ENCODE measurements around the gene PDE1A. TPM values are rescaled to one million over a fixed set of nuclear protein-coding genes. Genes with fewer than 3 reads are reported as not detected.
A peak's percentile ranks its signal among the peaks of the same experiment; 100 is the strongest.

Gene PDE1A
- total and polyA plus RNA-seq, 7 experiments from 2014 or later: not detected

DNA sequence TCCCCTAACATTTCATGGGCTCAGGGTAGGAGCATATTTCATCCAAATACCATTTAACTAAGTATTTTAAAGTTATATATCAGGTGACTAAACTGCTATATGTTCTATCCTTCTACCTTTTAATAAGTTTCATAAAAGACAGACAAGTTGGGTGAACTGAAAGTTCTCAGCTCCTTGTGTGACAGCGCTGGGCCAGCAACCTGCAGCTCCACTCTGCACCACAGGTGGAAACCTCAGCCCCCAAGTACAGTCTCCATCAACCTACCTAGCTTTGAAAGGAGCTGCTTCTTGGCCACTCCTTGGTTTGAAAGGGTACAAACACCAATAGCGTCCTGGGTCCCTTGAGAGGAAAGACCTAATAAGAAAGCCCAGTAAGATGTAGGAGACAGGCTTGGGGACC is 177.9 kb downstream of the PDE1A start:
- H3K9me3 ChIP-seq (ENCODE audit: control insufficient read depth in 2 of 3, low read length in 3 of 3): no peaks in the 10 kb centered on the region
- H3K4me1 Mint-ChIP-seq: peaks cover 0 to 1% (median 0%) of the 10 kb centered on the region in 7 donors
- H3K4me3 Mint-ChIP-seq: no peak overlapping the region
- DNase-seq (no peak), ATAC-seq (no peak)
- H3K27ac Mint-ChIP-seq: no peak overlapping the region
- H3K4me1 ChIP-seq (ENCODE audit: control insufficient read depth in 2 of 2, insufficient read depth in 2 of 2, low read length in 2 of 2): no peaks in the 10 kb centered on the region
- H3K9me3 Mint-ChIP-seq: peaks cover 0 to 2% (median 0%) of the 10 kb centered on the region in 11 donors
- H3K36me3 Mint-ChIP-seq: no peaks in the 10 kb centered on the region
- H3K27me3 Mint-ChIP-seq: peaks cover 0 to 28% (median 0%) of the 10 kb centered on the region in 5 donors
- ChIA-PET CTCF (no interaction called here), POLR2A (no interaction called here)
- intact Hi-C loops (cut with micrococcal nuclease): no loop called here
- no peak overlapping the region for H3K4me3 ChIP-seq (ENCODE audit: low read length)
- no peak overlapping the region for H3K27ac ChIP-seq (ENCODE audit: low read depth, low read length)
- H3K27me3 ChIP-seq (ENCODE audit: control insufficient read depth in 2 of 2, insufficient read depth in 2 of 2, low read length in 2 of 2): no peaks in the 10 kb centered on the region
- no peaks in the 10 kb centered on the region for H3K36me3 ChIP-seq (ENCODE audit: control insufficient read depth in 2 of 3, insufficient read depth in 3 of 3, low read length in 3 of 3)

- Mint-ChIP-seq H3K4me1 (peaks cover 0 to 1% (median 0%) of the 10 kb centered on the region in 7 donors), H3K9me3 (peaks cover 0 to 2% (median 0%) of the 10 kb centered on the region in 11 donors), H3K4me3 (no peak overlapping the region), H3K27ac (no peak overlapping the region), H3K27me3 (peaks cover 0 to 28% (median 0%) of the 10 kb centered on the region in 5 donors), H3K36me3 (no peaks in the 10 kb centered on the region)
- DNase-seq (no peak), ATAC-seq (no peak)
- no peaks in the 10 kb centered on the region for H3K9me3 ChIP-seq (ENCODE audit: control insufficient read depth in 2 of 3, low read length in 3 of 3)
- POLR2A ChIA-PET: no interaction called here
- H3K36me3 ChIP-seq (ENCODE audit: control insufficient read depth in 2 of 3, insufficient read depth in 3 of 3, low read length in 3 of 3): no peaks in the 10 kb centered on the region
- no peaks in the 10 kb centered on the region for H3K4me1 ChIP-seq (ENCODE audit: control insufficient read depth in 2 of 2, insufficient read depth in 2 of 2, low read length in 2 of 2)
- no peaks in the 10 kb centered on the region for H3K27me3 ChIP-seq (ENCODE audit: control insufficient read depth in 2 of 2, insufficient read depth in 2 of 2, low read length in 2 of 2)
- intact Hi-C loops (cut with micrococcal nuclease): no loop called here
- no peak overlapping the region for H3K4me3 ChIP-seq (ENCODE audit: low read length)
- CTCF ChIA-PET: no interaction called here
- H3K27ac ChIP-seq (ENCODE audit: low read depth, low read length): no peak overlapping the region
Measured at GRCh38 chr2:182248362-182248761, 178.5 kb downstream of the PDE1A start.

DNA sequence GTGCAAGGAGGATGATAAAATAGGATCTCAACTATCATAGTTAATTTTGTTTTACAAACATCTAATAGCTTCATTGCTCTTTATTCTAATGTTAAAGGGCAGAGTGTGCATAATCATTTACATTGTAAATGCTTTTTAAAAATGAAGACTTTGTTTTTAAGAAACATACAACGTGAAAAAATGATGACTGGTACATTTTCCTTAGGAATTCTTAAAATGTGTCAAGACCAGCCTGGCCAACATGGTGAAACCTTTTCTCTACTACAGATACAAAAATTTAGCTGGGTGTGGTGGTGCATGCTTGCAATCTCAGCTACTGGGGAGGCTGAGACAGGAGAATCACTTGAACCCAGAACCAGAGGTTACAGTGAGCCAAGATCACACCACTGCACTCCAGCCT is 179.0 kb downstream of the PDE1A start:
- H3K27me3 ChIP-seq (ENCODE audit: control insufficient read depth in 2 of 2, insufficient read depth in 2 of 2, low read length in 2 of 2): no peaks in the 10 kb centered on the region
- ATAC-seq (no peak), DNase-seq (no peak)
- H3K27ac Mint-ChIP-seq: no peak overlapping the region
- H3K36me3 ChIP-seq (ENCODE audit: control insufficient read depth in 2 of 3, insufficient read depth in 3 of 3, low read length in 3 of 3): no peaks in the 10 kb centered on the region
- H3K9me3 ChIP-seq (ENCODE audit: control insufficient read depth in 2 of 3, low read length in 3 of 3): no peaks in the 10 kb centered on the region
- H3K36me3 Mint-ChIP-seq: no peaks in the 10 kb centered on the region
- H3K27ac ChIP-seq (ENCODE audit: low read depth, low read length): no peak overlapping the region
- H3K4me1 ChIP-seq (ENCODE audit: control insufficient read depth in 2 of 2, insufficient read depth in 2 of 2, low read length in 2 of 2): no peaks in the 10 kb centered on the region
- POLR2A ChIA-PET: no interaction called here
- intact Hi-C loops (cut with micrococcal nuclease): no loop called here
- H3K4me1 Mint-ChIP-seq: peaks cover 0 to 1% (median 0%) of the 10 kb centered on the region in 7 donors
- H3K4me3 ChIP-seq (ENCODE audit: low read length): no peak overlapping the region
- peaks cover 0 to 28% (median 0%) of the 10 kb centered on the region in 5 donors for H3K27me3 Mint-ChIP-seq
- H3K9me3 Mint-ChIP-seq: peaks cover 0 to 2% (median 0%) of the 10 kb centered on the region in 11 donors
- H3K4me3 Mint-ChIP-seq: no peak overlapping the region
- CTCF ChIA-PET: no interaction called here

DNA sequence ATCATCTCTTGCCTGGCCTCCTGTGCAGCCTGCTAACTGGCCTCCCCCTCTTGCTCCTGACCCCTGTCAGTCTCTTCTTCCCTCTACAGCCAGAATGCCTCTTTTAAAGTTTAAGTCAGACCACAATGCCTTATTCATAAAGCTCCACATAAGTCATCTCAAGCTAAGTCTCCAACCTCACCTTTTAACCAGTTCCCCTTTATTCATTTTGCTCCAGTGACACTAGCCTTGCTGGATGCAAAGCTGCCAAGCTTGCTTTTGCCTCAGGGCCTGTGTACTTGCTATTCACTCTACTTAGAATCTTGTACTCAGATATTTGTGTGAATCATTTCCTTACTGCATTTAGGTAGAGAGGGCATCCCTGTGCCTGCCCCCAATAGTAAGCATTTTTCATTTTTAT is 180.9 kb downstream of the PDE1A start:
- Histone ChIP-seq H3K4me1 (ENCODE audit: control insufficient read depth in 2 of 2, insufficient read depth in 2 of 2, low read length in 2 of 2) (no peaks in the 10 kb centered on the region), H3K36me3 (ENCODE audit: control insufficient read depth in 2 of 3, insufficient read depth in 3 of 3, low read length in 3 of 3) (no peaks in the 10 kb centered on the region), H3K4me3 (ENCODE audit: low read length) (no peak overlapping the region), H3K27ac (ENCODE audit: low read depth, low read length) (no peak overlapping the region), H3K27me3 (ENCODE audit: control insufficient read depth in 2 of 2, insufficient read depth in 2 of 2, low read length in 2 of 2) (no peaks in the 10 kb centered on the region), H3K9me3 (ENCODE audit: control insufficient read depth in 2 of 3, low read length in 3 of 3) (no peaks in the 10 kb centered on the region)
- CTCF ChIA-PET: no interaction called here
- DNase-seq: no peak
- intact Hi-C loops (cut with micrococcal nuclease): no loop called here
- peaks cover 0 to 20% (median 0%) of the 10 kb centered on the region in 5 donors for H3K27me3 Mint-ChIP-seq
- ATAC-seq: no peak
- H3K4me1 Mint-ChIP-seq: peaks cover 0 to 3% (median 0%) of the 10 kb centered on the region in 7 donors
- H3K4me3 Mint-ChIP-seq: no peak overlapping the region
- H3K9me3 Mint-ChIP-seq: peaks cover 0 to 2% (median 0%) of the 10 kb centered on the region in 11 donors
- H3K36me3 Mint-ChIP-seq: no peaks in the 10 kb centered on the region
- POLR2A ChIA-PET: no interaction called here
- H3K27ac Mint-ChIP-seq: no peak overlapping the region

DNA sequence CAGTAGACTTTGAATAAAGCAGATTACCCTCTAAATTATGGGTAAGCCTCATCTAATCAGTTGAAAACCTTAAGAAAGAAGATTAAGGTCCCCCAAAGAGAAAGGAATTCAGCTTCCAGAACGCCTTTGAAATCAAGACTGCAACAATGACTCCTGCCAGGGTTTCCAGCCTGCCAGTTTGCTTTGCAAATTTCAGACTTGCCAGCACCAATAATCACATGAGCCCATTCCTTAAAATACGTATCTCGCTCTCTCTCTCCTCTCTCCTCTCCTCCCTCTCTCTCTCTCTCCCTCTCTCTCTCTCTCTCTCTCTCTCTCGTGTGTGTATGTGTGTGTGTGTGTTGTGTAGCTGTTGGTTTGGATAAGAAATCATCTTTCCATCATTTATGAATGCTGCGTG is 184.2 kb downstream of the PDE1A start:
- POLR2A ChIA-PET: no interaction called here
- H3K27me3 ChIP-seq (ENCODE audit: control insufficient read depth in 2 of 2, insufficient read depth in 2 of 2, low read length in 2 of 2): no peaks in the 10 kb centered on the region
- ATAC-seq (no peak), DNase-seq (no peak)
- H3K4me3 ChIP-seq (ENCODE audit: low read length): no peak overlapping the region
- H3K4me3 Mint-ChIP-seq: no peak overlapping the region
- peaks cover 0 to 2% (median 0%) of the 10 kb centered on the region in 11 donors for H3K9me3 Mint-ChIP-seq
- no peaks in the 10 kb centered on the region for H3K36me3 ChIP-seq (ENCODE audit: control insufficient read depth in 2 of 3, insufficient read depth in 3 of 3, low read length in 3 of 3)
- no peaks in the 10 kb centered on the region for H3K9me3 ChIP-seq (ENCODE audit: control insufficient read depth in 2 of 3, low read length in 3 of 3)
- CTCF ChIA-PET: no interaction called here
- intact Hi-C loops (cut with micrococcal nuclease): no loop called here
- no peak overlapping the region for H3K27ac Mint-ChIP-seq
- no peaks in the 10 kb centered on the region for H3K36me3 Mint-ChIP-seq
- H3K4me1 Mint-ChIP-seq: peaks cover 0 to 7% (median 0%) of the 10 kb centered on the region in 7 donors
- H3K27me3 Mint-ChIP-seq: peaks cover 0 to 3% (median 0%) of the 10 kb centered on the region in 5 donors
- no peak overlapping the region for H3K27ac ChIP-seq (ENCODE audit: low read depth, low read length)
- H3K4me1 ChIP-seq (ENCODE audit: control insufficient read depth in 2 of 2, insufficient read depth in 2 of 2, low read length in 2 of 2): no peaks in the 10 kb centered on the region

GRCh38 chr2:182241936-182242335 is 184.9 kb downstream of the PDE1A start:
- Mint-ChIP-seq H3K36me3 (no peaks in the 10 kb centered on the region), H3K4me3 (no peak overlapping the region), H3K4me1 (peaks cover 0 to 7% (median 0%) of the 10 kb centered on the region in 7 donors), H3K9me3 (peaks cover 0 to 2% (median 0%) of the 10 kb centered on the region in 11 donors), H3K27ac (no peak overlapping the region), H3K27me3 (peaks cover 0 to 3% (median 0%) of the 10 kb centered on the region in 5 donors)
- POLR2A ChIA-PET: no interaction called here
- CTCF ChIA-PET: no interaction called here
- DNase-seq (no peak), ATAC-seq (no peak)
- H3K36me3 ChIP-seq (ENCODE audit: control insufficient read depth in 2 of 3, insufficient read depth in 3 of 3, low read length in 3 of 3): no peaks in the 10 kb centered on the region
- no peaks in the 10 kb centered on the region for H3K4me1 ChIP-seq (ENCODE audit: control insufficient read depth in 2 of 2, insufficient read depth in 2 of 2, low read length in 2 of 2)
- no peaks in the 10 kb centered on the region for H3K9me3 ChIP-seq (ENCODE audit: control insufficient read depth in 2 of 3, low read length in 3 of 3)
- intact Hi-C loops (cut with micrococcal nuclease): loop anchor here in 1 of 2 donors (1.0 to 2.0 kb wide), 2 partner anchors 409 to 738 kb away; no protein-coding TSS in a partner anchor
- no peak overlapping the region for H3K27ac ChIP-seq (ENCODE audit: low read depth, low read length)
- H3K4me3 ChIP-seq (ENCODE audit: low read length): no peak overlapping the region
- H3K27me3 ChIP-seq (ENCODE audit: control insufficient read depth in 2 of 2, insufficient read depth in 2 of 2, low read length in 2 of 2): no peaks in the 10 kb centered on the region

GRCh38 chr2:182240862-182241371 is 185.9 kb downstream of the PDE1A start:
- Mint-ChIP-seq H3K36me3 (no peaks in the 10 kb centered on the region), H3K4me1 (peaks cover 0 to 7% (median 0%) of the 10 kb centered on the region in 7 donors), H3K9me3 (peaks cover 0 to 2% (median 0%) of the 10 kb centered on the region in 11 donors), H3K27me3 (peaks cover 0 to 3% (median 0%) of the 10 kb centered on the region in 5 donors), H3K27ac (no peak overlapping the region), H3K4me3 (no peak overlapping the region)
- Histone ChIP-seq H3K4me3 (ENCODE audit: low read length) (no peak overlapping the region), H3K4me1 (ENCODE audit: control insufficient read depth in 2 of 2, insufficient read depth in 2 of 2, low read length in 2 of 2) (no peaks in the 10 kb centered on the region), H3K36me3 (ENCODE audit: control insufficient read depth in 2 of 3, insufficient read depth in 3 of 3, low read length in 3 of 3) (no peaks in the 10 kb centered on the region), H3K27ac (ENCODE audit: low read depth, low read length) (no peak overlapping the region), H3K27me3 (ENCODE audit: control insufficient read depth in 2 of 2, insufficient read depth in 2 of 2, low read length in 2 of 2) (no peaks in the 10 kb centered on the region), H3K9me3 (ENCODE audit: control insufficient read depth in 2 of 3, low read length in 3 of 3) (no peaks in the 10 kb centered on the region)
- POLR2A ChIA-PET: no interaction called here
- CTCF ChIA-PET: interaction anchor here (0.6 to 1.1 kb wide), 4 partner anchors 57 to 876 kb away, joined by 3 to 4 read pairs (median 4); no protein-coding TSS in a partner anchor
- no peak for DNase-seq
- peak; percentile 40 for ATAC-seq
- intact Hi-C loops (cut with micrococcal nuclease): loop anchor here (1.0 to 2.0 kb wide), 4 partner anchors 409 to 739 kb away; no protein-coding TSS in a partner anchor

Measured in naive thymus-derived CD4-positive, alpha-beta T cell (primary cell).